HepG2 (cell line): ENCODE data around the gene NCKAP1. TPM values are rescaled to one million over a fixed set of nuclear protein-coding genes. Genes with fewer than 3 reads are reported as not detected.

Experiments
- ATAC-seq: fragments of 200-7000 bp; cut with Tn5 transposase; 3 replicates; pipeline ENCODE4 v1.9.1; 2020; ENCODE audit warnings: mild to moderate bottlenecking, moderate library complexity
- BruUV-seq: library from RNA; stranded (reverse); fragments of 400-500 nt; replicated peaks from 2 replicates; lab custom pipeline; 2021; lab: Mats Ljungman, UMichigan
- CTCF ChIA-PET: fragments of 300-600 bp; formaldehyde crosslinking; extraction: SDS; loops from one replicate; lab custom pipeline; 2021; ENCODE audit warnings: low total read pairs, inconsistent platforms, low intra/inter-chr PET ratio; lab: Yijun Ruan, JAX
- POLR2A ChIA-PET: fragments of 350-600 bp; sonication (Branson Sonifier 250); formaldehyde crosslinking; loops from one replicate; lab custom pipeline; 2020; ENCODE audit warnings: antibody characterized with exemption, inconsistent platforms; lab: Yijun Ruan, JAX
- DNase-seq: peaks from one replicate; pipeline ENCODE4 v3.0.0-alpha.2; 2015; ENCODE audit warnings: low spot score
- FAIRE-seq: peaks from 3 replicates; lab custom pipeline; 2011; peaks lifted over from hg19 to GRCh38; lab: Jason Lieb, UNC
- H2AFZ ChIP-seq: one replicate; pipeline ENCODE4 v1.6.1; 2011; ENCODE audit warnings: low read length, inconsistent platforms
- H3K27ac ChIP-seq: fragments of 300-600 bp; 3 replicates; pipeline ENCODE4 v1.8.0; 2011; ENCODE audit warnings: mixed run types, mild to moderate bottlenecking, mixed read lengths, low read length, inconsistent platforms; ENCODE audit not compliant: insufficient read depth; ENCODE audit errors: extremely low read length
- H3K27me3 ChIP-seq, 2 experiments: fragments of 200-600 bp in 1 of 2; 2 replicates in 1 of 2; 3 replicates in 1 of 2; pipeline versions ENCODE4 v1.6.0 to v1.8.0; 2011; ENCODE audit warnings: low read length in 2 of 2, mild to moderate bottlenecking in 2 of 2, moderate library complexity in 2 of 2, inconsistent platforms in 1 of 2; ENCODE audit not compliant: insufficient read depth in 2 of 2, control insufficient read depth in 1 of 2
- H3K36me3 ChIP-seq, 2 experiments: fragments of 200-600 bp in 1 of 2; replicated peaks in 1 of 2; 2 replicates in 1 of 2; 3 replicates in 1 of 2; pipeline versions ENCODE4 v1.5.1 to v1.8.0; 2011; ENCODE audit warnings: low read length in 2 of 2, inconsistent platforms in 1 of 2; ENCODE audit not compliant: insufficient read depth in 2 of 2, control insufficient read depth in 1 of 2
- H3K4me1 ChIP-seq: 2 replicates; pipeline ENCODE4 v1.5.1; 2012; ENCODE audit warnings: low read length, inconsistent platforms; ENCODE audit not compliant: insufficient read depth
- H3K4me2 ChIP-seq: 2 replicates; pipeline ENCODE4 v1.6.0; 2011; ENCODE audit warnings: low read depth, low read length, inconsistent platforms
- H3K4me3 ChIP-seq, 3 experiments: fragments of 200-600 bp in 1 of 3; sonication (generic), shearing (Covaris generic) in 1 of 3; replicated peaks in 1 of 3; 2 replicates each; pipeline ENCODE4 v1.5.1; 2011 to 2016; ENCODE audit warnings: low read length in 3 of 3, inconsistent platforms in 2 of 3, low read depth in 2 of 3, mild to moderate bottlenecking in 2 of 3, control low read depth in 1 of 3, mixed read lengths in 1 of 3; ENCODE audit not compliant: insufficient read depth in 1 of 3
- H3K79me2 ChIP-seq: one replicate; pipeline ENCODE4 v1.6.1; 2011; ENCODE audit warnings: low read length, inconsistent platforms; ENCODE audit not compliant: insufficient read depth
- H3K9ac ChIP-seq: 2 replicates; pipeline ENCODE4 v1.6.0; 2011; ENCODE audit warnings: mild to moderate bottlenecking, low read depth, low read length, inconsistent platforms; ENCODE audit not compliant: insufficient read depth
- H3K9me3 ChIP-seq: 2 replicates; pipeline ENCODE4 v1.5.1; 2012; ENCODE audit warnings: mild to moderate bottlenecking, low read length
- H4K20me1 ChIP-seq: 2 replicates; pipeline ENCODE4 v1.6.0; 2011; ENCODE audit warnings: inconsistent platforms, mild to moderate bottlenecking, low read length, moderate library complexity; ENCODE audit not compliant: insufficient read depth
- BCLAF1 ChIP-seq: fragments of 450-650 bp; IDR thresholded peaks from 2 replicates; pipeline ENCODE4 v1.6.1; 2017; ENCODE audit warnings: mild to moderate bottlenecking
- ERF ChIP-seq: IDR thresholded peaks from 2 replicates; pipeline ENCODE4 v1.6.1; 2018; ENCODE audit warnings: missing biosample characterization, missing genetic modification reagents
- KLF12 ChIP-seq: sonication (generic); formaldehyde crosslinking; IDR thresholded peaks from 2 replicates; pipeline ENCODE4 v1.4.0; 2020; ENCODE audit warnings: missing genetic modification reagents, borderline replicate concordance
- LBX2 ChIP-seq: sonication (generic); formaldehyde crosslinking; IDR thresholded peaks from 2 replicates; pipeline ENCODE4 v1.5.0; 2020; ENCODE audit warnings: missing genetic modification reagents, mild to moderate bottlenecking, borderline replicate concordance
- ZNF264 ChIP-seq: sonication (generic); formaldehyde crosslinking; IDR thresholded peaks from 2 replicates; pipeline ENCODE4 v1.4.0; 2020; ENCODE audit warnings: missing genetic modification reagents
- ZNF501 ChIP-seq: sonication (generic); formaldehyde crosslinking; IDR thresholded peaks from 2 replicates; pipeline ENCODE4 v1.5.1; 2020; ENCODE audit warnings: mild to moderate bottlenecking, moderate library complexity, missing genetic modification reagents
- ZNF556 ChIP-seq: sonication (generic); formaldehyde crosslinking; IDR thresholded peaks from 2 replicates; pipeline ENCODE4 v1.4.0; 2020; ENCODE audit warnings: mild to moderate bottlenecking, missing genetic modification reagents, borderline replicate concordance
- ZNF569 ChIP-seq: sonication (generic); formaldehyde crosslinking; IDR thresholded peaks from 2 replicates; pipeline ENCODE4 v1.5.0; 2020; ENCODE audit warnings: mild to moderate bottlenecking, missing genetic modification reagents, moderate library complexity, borderline replicate concordance
- WGBS: methylation state at CpG from one replicate; pipeline ENCODE4 v1.1.6; 2017; ENCODE audit warnings: low lambda C conversion rate; 5-methylcytosine and 5-hydroxymethylcytosine counted together
- in situ Hi-C: cut with HindIII; loops from 2 replicates; pipeline ENCODE4 v1.10.0; 2017; ENCODE audit warnings: low pct_unique_long_range_greater_than_20kb; ENCODE audit not compliant: extremely low pct_ligation_motif_present
- intact Hi-C: fragments of 100-400 bp; cut with micrococcal nuclease; formaldehyde crosslinking; loops from one replicate; pipeline ENCODE4 v1.10.0; 2022; ENCODE audit not compliant: unreplicated experiment
- polyA plus RNA-seq, 8 experiments: library from polyadenylated mRNA; depleted of rRNA in 3 of 8; stranded (reverse) in 7 of 8; unstranded in 1 of 8; fragments of >200 nt; fragmentation: Illumina TruSeq in 4 of 8; extraction: Trizol in 4 of 8; gene quantifications; 2 replicates each; pipeline versions ENCODE4 v1.2.1 to v1.2.3, GENCODE V29; 2011 to 2016; ENCODE audit warnings: low read depth in 4 of 8, missing spikeins in 1 of 8, mixed read lengths in 1 of 8; ENCODE audit not compliant: insufficient read depth in 1 of 8
- total RNA-seq, 5 experiments: library from RNA; depleted of rRNA; stranded (reverse); fragments of >200 nt; fragmentation: Illumina TruSeq; extraction: Trizol; gene quantifications; 2 replicates each; pipeline ENCODE4 v1.2.3, GENCODE V29; 2016; ENCODE audit warnings: low read depth in 1 of 5

The NCKAP1 gene
- total and polyA plus RNA-seq, 2 of the 13 experiments (the other 11 are each of a cell fraction or from before 2014, with no cell fraction given): 72.1 to 96.3 TPM

GRCh38 chr2:182950546-182950945 is 87.7 kb downstream of the NCKAP1 start:
- Histone ChIP-seq H3K27me3 (no peaks in the 10 kb centered on the region), H3K36me3 (peaks cover 15 to 61% of the 10 kb centered on the region in 2 experiments), H4K20me1 (no peaks in the 10 kb centered on the region), H3K4me3 (no peak overlapping the region), H3K4me2 (no peak overlapping the region), H3K27ac (no peak overlapping the region), H2AFZ (no peak overlapping the region), H3K4me1 (peaks cover 7% of the 10 kb centered on the region; the same call in 1 of the 2 replicates), H3K9ac (no peak overlapping the region), H3K79me2 (no peaks in the 10 kb centered on the region), H3K9me3 (no peaks in the 10 kb centered on the region)
- no peak for ATAC-seq
- intact Hi-C loops: no loop called here
- 96% methylated on average over 3 of the region's 3 CpGs for WGBS
- ChIA-PET CTCF (no interaction called here), POLR2A (no interaction called here)
- no TSS peak for BruUV-seq
- TF ChIP-seq KLF12 (CRISPR knock-in tag) (no peak), ZNF556 (no peak), ZNF569 (no peak), ZNF501 (CRISPR knock-in tag) (no peak), ZNF264 (CRISPR knock-in tag) (no peak), BCLAF1 (no peak), ERF (CRISPR knock-in tag) (no peak), LBX2 (CRISPR knock-in tag) (no peak)
- in situ Hi-C loops: no loop called here
- no peak for FAIRE-seq
- no peak for DNase-seq
